Esophagus (tissue), 2 donors: ENCODE measurements around the gene GATAD2B. TPM values are rescaled to one million over a fixed set of nuclear protein-coding genes. Genes with fewer than 3 reads are reported as not detected.
"Not testable (repeated sequence)": the region's sequence is repeated elsewhere in the genome, so short reads cannot be mapped to it uniquely, and the experiment has no call there.

Source experiments
- H3K27ac ChIP-seq, 2 donors: one replicate each; pipeline ENCODE4 v1.5.1; 2013; ENCODE audit warnings: low read depth in 2 of 2, mild to moderate bottlenecking in 2 of 2, inconsistent platforms in 1 of 2, low read length in 1 of 2, moderate library complexity in 1 of 2
- H3K27me3 ChIP-seq, 2 donors: one replicate each; pipeline ENCODE4 v1.6.1; 2013; ENCODE audit warnings: low read length in 2 of 2, control low read depth in 1 of 2, mild to moderate bottlenecking in 1 of 2; ENCODE audit not compliant: insufficient read depth in 2 of 2, control insufficient read depth in 1 of 2
- H3K36me3 ChIP-seq, 2 donors: one replicate each; pipeline ENCODE4 v1.6.1; 2013; ENCODE audit warnings: low read length in 1 of 2; ENCODE audit not compliant: control insufficient read depth in 2 of 2, insufficient read depth in 2 of 2
- H3K4me1 ChIP-seq, 2 donors: one replicate each; pipeline ENCODE4 v1.6.1; 2013; ENCODE audit warnings: low read length in 1 of 2; ENCODE audit not compliant: control insufficient read depth in 2 of 2, insufficient read depth in 2 of 2
- H3K4me3 ChIP-seq, 2 donors: one replicate each; pipeline ENCODE4 v1.5.1; 2013; ENCODE audit warnings: low read length in 2 of 2, mild to moderate bottlenecking in 2 of 2, low read depth in 1 of 2, moderate library complexity in 1 of 2
- H3K9me3 ChIP-seq, 2 donors: one replicate each; pipeline ENCODE4 v1.6.1; 2013; ENCODE audit warnings: mild to moderate bottlenecking in 2 of 2, low read depth in 1 of 2, low read length in 1 of 2, moderate library complexity in 1 of 2; ENCODE audit not compliant: control insufficient read depth in 2 of 2, insufficient read depth in 1 of 2
- WGBS, 2 donors: extraction: QIAGEN DNeasy Blood & Tissue Kit; methylation state at CpG; one replicate each; pipeline ENCODE4 v1.1.7; 2013; 5-methylcytosine and 5-hydroxymethylcytosine counted together
- polyA plus RNA-seq, 2 donors: library from polyadenylated mRNA; stranded (reverse); fragments of 200-250 nt; gene quantifications; one replicate each; pipeline ENCODE4 v1.2.3, GENCODE V29; 2013
- donor health status: healthy with polysubstance abuse.
- donor health status: Bipolar disorder and iron deficiency.

GATAD2B gene
- polyA plus RNA-seq, 2 donors: 3.2 to 4.4 TPM

- H3K4me3 ChIP-seq: peak overlapping the region in 1 of 2 donors; percentile 1
- peaks cover 4 to 11% of the 10 kb centered on the region in 2 donors for H3K4me1 ChIP-seq
- no peaks in the 10 kb centered on the region for H3K36me3 ChIP-seq
- peak overlapping the region; percentile 74 to 90 for H3K27ac ChIP-seq
- no peaks in the 10 kb centered on the region for H3K27me3 ChIP-seq
- 18 to 30% methylated on average over 22 of the region's 22 CpGs for WGBS, 2 donors
- H3K9me3 ChIP-seq: no peaks in the 10 kb centered on the region
Observed at GRCh38 chr1:153789478-153790034, 133.2 kb downstream of the GATAD2B start.

- no peaks in the 10 kb centered on the region for H3K9me3 ChIP-seq
- no peaks in the 10 kb centered on the region for H3K36me3 ChIP-seq
- H3K27ac ChIP-seq: no peak overlapping the region
- H3K4me3 ChIP-seq: no peak overlapping the region
- WGBS, 2 donors: 91 to 98% methylated on average over 4 of the region's 4 CpGs
- peaks cover 4 to 8% of the 10 kb centered on the region in 2 donors for H3K4me1 ChIP-seq
- H3K27me3 ChIP-seq: no peaks in the 10 kb centered on the region
Observed at GRCh38 chr1:153786038-153786790, 136.6 kb downstream of the GATAD2B start.

GRCh38 chr1:153783233-153784190 lies 139.3 kb downstream of the GATAD2B start:
- Histone ChIP-seq H3K27me3 (no peaks in the 10 kb centered on the region), H3K4me1 (peaks cover 0 to 2% of the 10 kb centered on the region in 2 donors), H3K36me3 (peaks cover 0 to 2% of the 10 kb centered on the region in 2 donors), H3K9me3 (no peaks in the 10 kb centered on the region), H3K4me3 (peak overlapping the region; percentile 63 to 76), H3K27ac (peak overlapping the region; percentile 94 to 98)
- 0% methylated on average over 59 to 61 of the region's 61 CpGs for WGBS, 2 donors

- not testable (repeated sequence) for H3K27me3 ChIP-seq, H3K4me1 ChIP-seq, H3K36me3 ChIP-seq, H3K9me3 ChIP-seq
- Histone ChIP-seq H3K27ac (peak overlapping the region; percentile 79 to 94), H3K4me3 (peak overlapping the region in 1 of 2 donors; percentile 76)
- WGBS, 2 donors: 91 to 92% methylated on average over 8 of the region's 8 CpGs
Observed at GRCh38 chr1:153782648-153783047, 140.1 kb downstream of the GATAD2B start.

GRCh38 chr1:153780551-153780950 lies 142.2 kb downstream of the GATAD2B start:
- Histone ChIP-seq H3K4me3 (no peak overlapping the region), H3K27ac (no peak overlapping the region), H3K27me3 (no peaks in the 10 kb centered on the region), H3K4me1 (peaks cover 4 to 22% of the 10 kb centered on the region in 2 donors), H3K9me3 (no peaks in the 10 kb centered on the region), H3K36me3 (peaks cover 0 to 2% of the 10 kb centered on the region in 2 donors)
- 70 to 73% methylated on average over 4 of the region's 4 CpGs for WGBS, 2 donors

GRCh38 chr1:153779781-153780541 lies 142.8 kb downstream of the GATAD2B start:
- H3K4me1 ChIP-seq: peaks cover 4 to 23% of the 10 kb centered on the region in 2 donors
- peaks cover 0 to 2% of the 10 kb centered on the region in 2 donors for H3K36me3 ChIP-seq
- no peaks in the 10 kb centered on the region for H3K27me3 ChIP-seq
- no peaks in the 10 kb centered on the region for H3K9me3 ChIP-seq
- no peak overlapping the region for H3K27ac ChIP-seq
- WGBS, 2 donors: 61 to 69% methylated on average over 17 of the region's 17 CpGs
- no peak overlapping the region for H3K4me3 ChIP-seq

GRCh38 chr1:153778824-153779519 lies 143.8 kb downstream of the GATAD2B start:
- no peaks in the 10 kb centered on the region for H3K9me3 ChIP-seq
- peaks cover 0 to 2% of the 10 kb centered on the region in 2 donors for H3K36me3 ChIP-seq
- no peaks in the 10 kb centered on the region for H3K27me3 ChIP-seq
- H3K4me1 ChIP-seq: peaks cover 4 to 27% of the 10 kb centered on the region in 2 donors
- 85 to 87% methylated on average over 18 of the region's 18 CpGs for WGBS, 2 donors
- H3K27ac ChIP-seq: no peak overlapping the region
- H3K4me3 ChIP-seq: no peak overlapping the region

- H3K36me3 ChIP-seq: peaks cover 0 to 5% of the 10 kb centered on the region in 2 donors
- H3K9me3 ChIP-seq: no peaks in the 10 kb centered on the region
- no peak overlapping the region for H3K27ac ChIP-seq
- WGBS, 2 donors: 91 to 92% methylated on average over 22 of the region's 22 CpGs
- H3K27me3 ChIP-seq: no peaks in the 10 kb centered on the region
- peaks cover 4 to 27% of the 10 kb centered on the region in 2 donors for H3K4me1 ChIP-seq
- no peak overlapping the region for H3K4me3 ChIP-seq
Observed at GRCh38 chr1:153778051-153778823, 144.5 kb downstream of the GATAD2B start.
